Calu3 (cell line): ENCODE data around the gene PTPRN2. TPM values are rescaled to one million over a fixed set of nuclear protein-coding genes. Genes with fewer than 3 reads are reported as not detected.

Source experiments
- BruUV-seq: library from RNA; stranded (reverse); fragments of 400-500 nt; replicated peaks from 2 replicates; lab custom pipeline; 2021; lab: Mats Ljungman, UMichigan
- CTCF ChIA-PET: fragments of 300-600 bp; sonication (Branson Sonifier 250); formaldehyde crosslinking; loops from one replicate; lab custom pipeline; 2022; ENCODE audit warnings: antibody characterized with exemption; lab: Charles Lee
- DNase-seq: peaks from one replicate; pipeline ENCODE4 v3.0.0; 2022
- H3K27ac Mint-ChIP-seq: one replicate; pipeline ENCODE4 v1.8.0; 2022; ENCODE audit warnings: mixed read lengths; ENCODE audit not compliant: unreplicated experiment
- H3K27me3 Mint-ChIP-seq: one replicate; pipeline ENCODE4 v1.8.0; 2022; ENCODE audit warnings: mixed read lengths; ENCODE audit not compliant: unreplicated experiment
- H3K36me3 Mint-ChIP-seq: one replicate; pipeline ENCODE4 v1.8.0; 2022; ENCODE audit warnings: mild to moderate bottlenecking, moderate library complexity, mixed read lengths; ENCODE audit not compliant: insufficient read depth, unreplicated experiment
- H3K4me1 Mint-ChIP-seq: one replicate; pipeline ENCODE4 v1.8.0; 2022; ENCODE audit warnings: mild to moderate bottlenecking, low read depth, mixed read lengths; ENCODE audit not compliant: unreplicated experiment
- H3K4me3 Mint-ChIP-seq: one replicate; pipeline ENCODE4 v1.8.0; 2022; ENCODE audit warnings: mild to moderate bottlenecking, low read depth, moderate library complexity, mixed read lengths; ENCODE audit not compliant: unreplicated experiment
- H3K9me3 Mint-ChIP-seq: one replicate; pipeline ENCODE4 v1.8.0; 2022; ENCODE audit warnings: low read depth, mixed read lengths; ENCODE audit not compliant: unreplicated experiment
- CTCF ChIP-seq: fragments of 200-600 bp; IDR thresholded peaks from one replicate; pipeline ENCODE4 v1.8.0; 2022; ENCODE audit warnings: antibody characterized with exemption; ENCODE audit not compliant: unreplicated experiment
- intact Hi-C: fragments of 100-400 bp; cut with micrococcal nuclease; formaldehyde crosslinking; loops from one replicate; pipeline ENCODE4 v1.10.0; 2022; ENCODE audit not compliant: unreplicated experiment
- total RNA-seq: library from RNA; stranded (reverse); gene quantifications from 2 replicates; pipeline ENCODE4 v1.2.3, GENCODE V29; 2022

The PTPRN2 gene
- total RNA-seq, 1 experiment from 2014 or later, result 2.0 TPM

GRCh38 chr7:158623241-158623640 is 35.6 kb upstream of the PTPRN2 start:
- Mint-ChIP-seq H3K27ac (no peak overlapping the region), H3K36me3 (peaks cover 4% of the 10 kb centered on the region), H3K4me3 (no peak overlapping the region), H3K27me3 (no peaks in the 10 kb centered on the region), H3K9me3 (no peaks in the 10 kb centered on the region), H3K4me1 (no peaks in the 10 kb centered on the region)
- TF ChIP-seq CTCF, result no peak
- intact Hi-C loops, result no loop called here
- CTCF ChIA-PET, result no interaction called here
- no peak for DNase-seq
- BruUV-seq, result no TSS peak

GRCh38 chr7:158620839-158621441 is 33.3 kb upstream of the PTPRN2 start:
- BruUV-seq, result no TSS peak
- no peak for DNase-seq
- Mint-ChIP-seq H3K4me1 (no peaks in the 10 kb centered on the region), H3K36me3 (peaks cover 4% of the 10 kb centered on the region), H3K27ac (no peak overlapping the region), H3K4me3 (no peak overlapping the region), H3K9me3 (no peaks in the 10 kb centered on the region), H3K27me3 (no peaks in the 10 kb centered on the region)
- intact Hi-C loops, result no loop called here
- CTCF ChIA-PET, result interaction anchor here (0.7 kb wide), 1 partner anchor 89 kb away, joined by 3 read pairs; no protein-coding TSS in a partner anchor
- TF ChIP-seq CTCF, result no peak

- CTCF ChIA-PET, result no interaction called here
- Mint-ChIP-seq H3K9me3 (no peaks in the 10 kb centered on the region), H3K4me3 (no peak overlapping the region), H3K4me1 (no peaks in the 10 kb centered on the region), H3K27me3 (no peaks in the 10 kb centered on the region), H3K27ac (no peak overlapping the region), H3K36me3 (peaks cover 4% of the 10 kb centered on the region)
- no TSS peak for BruUV-seq
- intact Hi-C loops, result no loop called here
- no peak for DNase-seq
- no peak for TF ChIP-seq CTCF
Observed at GRCh38 chr7:158620418-158620817, 32.8 kb upstream of the PTPRN2 start.

- Mint-ChIP-seq H3K4me1 (no peaks in the 10 kb centered on the region), H3K27me3 (no peaks in the 10 kb centered on the region), H3K36me3 (peaks cover 3% of the 10 kb centered on the region), H3K27ac (no peak overlapping the region), H3K4me3 (no peak overlapping the region), H3K9me3 (no peaks in the 10 kb centered on the region)
- CTCF ChIA-PET, result no interaction called here
- intact Hi-C loops, result no loop called here
- no peak for TF ChIP-seq CTCF
- DNase-seq, result no peak
- no TSS peak for BruUV-seq
Observed at GRCh38 chr7:158618745-158619140, 31.1 kb upstream of the PTPRN2 start.
